ENCODE data around the gene TBX2.
"Not testable (repeated sequence)": the region's sequence is repeated elsewhere in the genome, so short reads cannot be mapped to it uniquely, and the experiment has no call there.

The TBX2 gene

DNA sequence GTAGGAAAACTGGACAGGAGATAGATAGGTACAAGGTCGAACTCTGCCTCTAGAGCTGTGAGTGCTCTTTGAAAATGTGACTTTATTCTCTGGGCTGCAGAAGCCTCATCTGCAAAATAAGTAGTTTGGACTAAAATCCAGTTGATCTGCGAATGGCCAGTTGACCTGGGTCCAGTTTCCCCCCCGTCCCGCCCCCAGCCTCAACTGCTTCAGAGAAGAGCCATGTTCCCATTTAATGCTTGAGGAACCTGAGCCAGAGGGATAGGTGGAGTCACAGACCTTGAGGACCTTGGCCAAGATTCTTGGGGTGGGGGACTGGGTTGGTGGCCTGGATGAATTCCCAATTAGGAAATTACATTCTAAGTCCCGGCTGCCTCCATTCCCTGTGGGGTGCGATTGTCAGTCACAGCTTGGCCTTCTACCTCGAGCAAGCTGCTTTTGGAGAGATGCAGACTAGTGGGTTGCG is 14.1 kb downstream of the TBX2 start:
- no peak for DNase-seq (ENCODE audit: low spot score)

DNA sequence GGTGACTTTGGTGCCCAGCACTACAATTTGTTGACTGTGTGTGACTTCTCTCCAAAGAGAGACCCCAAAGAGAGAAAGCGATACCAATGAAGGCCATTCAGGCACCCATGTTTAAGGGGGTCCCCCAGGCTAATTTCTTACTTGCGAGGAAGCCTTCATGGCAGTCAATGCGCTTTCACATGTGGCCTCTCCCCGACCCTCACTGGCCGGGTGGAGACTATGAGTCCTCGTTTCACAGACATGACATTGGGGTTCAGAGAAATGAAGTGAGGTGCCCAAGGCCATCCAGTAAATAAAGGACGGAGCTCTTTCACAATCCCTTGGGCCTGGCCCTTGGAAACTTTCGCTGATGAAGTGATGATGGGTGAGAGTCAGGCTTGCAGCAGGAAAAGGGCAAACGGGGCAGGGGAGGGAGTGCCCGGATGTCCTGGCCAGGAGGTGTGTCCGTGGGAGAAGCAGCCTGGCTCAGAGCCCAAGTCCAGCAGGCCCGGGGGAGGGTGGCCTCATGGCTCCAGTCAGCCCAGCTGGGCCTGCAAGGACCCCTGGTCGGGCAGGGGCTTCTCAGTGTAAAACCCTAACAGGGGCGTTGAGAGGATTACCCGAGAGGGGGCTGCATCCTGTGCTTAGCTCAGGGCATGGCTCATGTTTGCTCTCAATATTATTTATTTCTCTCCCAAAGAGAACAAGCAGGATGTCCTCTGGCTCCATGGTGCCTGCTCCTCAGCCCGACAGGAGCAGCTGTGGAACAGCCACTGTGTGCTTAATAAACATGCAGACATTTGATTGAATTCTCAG is 14.7 kb downstream of the TBX2 start:
- DNase-seq (ENCODE audit: low spot score), result no peak

DNA sequence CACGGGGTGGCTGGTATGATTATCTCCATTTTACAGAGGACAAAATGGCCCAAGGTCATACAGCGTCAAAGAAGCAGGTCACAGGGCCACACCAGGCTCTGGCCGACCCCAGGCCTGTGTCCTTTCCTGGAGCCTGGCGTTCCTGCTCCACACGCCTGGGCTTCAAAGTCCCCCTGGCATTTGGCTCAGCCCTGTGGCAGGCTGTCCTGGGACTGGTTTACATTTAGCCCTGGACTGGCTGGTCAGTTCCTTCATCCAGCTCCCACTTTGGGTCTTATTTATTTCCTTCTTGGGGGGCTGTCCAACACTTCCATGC is 15.3 kb downstream of the TBX2 start:
- no peak for DNase-seq (ENCODE audit: low spot score)

DNA sequence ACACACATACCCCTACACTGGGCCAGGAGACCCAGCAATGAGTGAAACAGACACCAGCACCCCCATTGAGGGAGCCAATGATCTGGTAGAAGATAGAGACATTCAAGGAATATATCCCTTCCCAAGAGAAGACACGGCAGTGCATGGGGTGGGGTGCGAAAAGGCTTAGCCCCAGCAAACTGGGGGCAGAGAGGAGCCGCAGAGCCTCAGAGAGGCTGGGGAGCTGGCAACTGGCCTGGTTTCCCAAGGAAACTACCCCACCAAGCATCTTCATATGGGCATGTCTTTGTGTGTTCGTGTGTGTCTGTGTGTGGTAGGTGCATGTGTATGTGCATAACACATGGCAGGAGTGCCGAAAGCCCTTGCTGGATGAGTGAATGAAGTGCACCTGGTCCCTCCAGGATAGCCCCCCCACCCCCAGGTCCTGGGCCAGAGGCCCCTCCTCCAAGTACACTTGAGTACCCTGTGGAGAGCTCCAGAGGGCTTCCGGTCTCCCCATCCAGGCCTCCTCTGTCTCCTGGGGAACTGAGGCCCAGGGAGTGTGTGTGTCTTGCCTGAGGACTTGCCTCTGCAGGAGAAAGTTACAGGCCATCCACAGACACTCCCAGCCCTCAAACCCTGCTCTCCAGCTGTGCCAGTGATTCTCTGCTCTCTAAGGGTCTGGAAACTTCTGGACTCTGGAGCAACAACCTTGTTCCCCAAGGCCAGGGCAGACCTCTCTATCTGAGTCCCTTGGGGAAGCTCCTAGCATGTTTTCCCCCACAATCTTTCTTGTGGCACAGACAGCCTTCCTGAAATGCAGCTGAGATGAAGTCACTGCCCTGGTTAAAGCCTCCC is 15.9 kb downstream of the TBX2 start:
- DNase-seq (ENCODE audit: low spot score), result no peak

DNA sequence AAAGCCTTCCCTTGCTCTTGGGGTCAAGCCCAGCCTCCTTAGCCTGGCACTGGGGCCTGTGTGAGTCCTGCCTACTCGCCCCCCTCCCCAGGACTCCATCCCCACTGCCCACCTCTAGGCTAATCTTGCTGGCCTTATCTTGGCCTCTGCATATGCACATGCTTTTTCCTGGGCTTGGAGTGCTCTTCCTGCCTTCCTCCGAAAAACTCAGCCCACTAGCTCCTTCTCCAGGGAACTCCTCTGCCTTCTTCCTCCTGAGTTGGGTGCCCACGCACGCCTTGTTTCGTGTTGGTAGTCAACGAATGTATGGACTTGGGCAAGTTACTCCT is 16.5 kb downstream of the TBX2 start:
- DNase-seq (ENCODE audit: low spot score), result no peak

DNA sequence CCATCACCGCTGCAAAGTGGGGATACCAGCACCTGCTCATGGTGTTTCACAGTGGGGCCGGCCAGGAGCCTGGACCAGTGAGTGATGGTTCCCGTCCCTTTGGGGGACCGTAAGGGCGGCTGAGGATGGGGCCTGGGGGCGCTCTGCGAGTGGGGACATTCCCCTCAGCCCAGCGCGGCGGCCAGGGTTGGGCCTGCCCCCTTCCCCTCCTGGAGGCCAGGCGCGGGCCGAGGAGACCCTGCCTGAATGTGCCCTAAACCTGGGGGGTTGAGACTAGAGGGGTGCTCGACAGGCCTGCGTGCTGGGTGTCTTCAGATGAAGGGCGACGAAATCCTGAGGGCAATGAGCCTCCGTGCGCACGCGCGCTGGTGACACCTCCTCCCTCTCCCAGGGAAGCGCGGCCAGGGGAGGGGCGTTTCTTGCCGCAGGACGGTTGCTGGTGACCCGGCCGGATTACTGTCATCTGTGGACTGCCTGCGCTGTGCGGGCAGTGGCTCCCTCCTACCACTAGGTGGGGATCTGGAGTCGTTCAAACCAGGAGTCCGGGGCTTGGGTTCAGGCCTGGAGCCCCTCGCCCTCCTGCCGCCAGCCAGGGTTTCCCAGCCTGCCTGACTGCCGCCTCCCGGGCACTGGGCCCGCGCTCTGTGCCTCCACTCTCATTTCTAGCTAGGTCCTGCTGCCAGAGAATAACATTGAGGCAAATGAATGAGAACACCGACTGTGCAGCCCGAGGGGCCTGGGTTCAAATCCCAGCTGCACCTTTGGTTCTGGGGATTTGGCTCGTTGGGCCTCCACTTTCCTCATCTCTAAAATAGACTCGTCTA is 17.1 kb downstream of the TBX2 start:
- DNase-seq (ENCODE audit: low spot score), result peak; percentile 57

DNA sequence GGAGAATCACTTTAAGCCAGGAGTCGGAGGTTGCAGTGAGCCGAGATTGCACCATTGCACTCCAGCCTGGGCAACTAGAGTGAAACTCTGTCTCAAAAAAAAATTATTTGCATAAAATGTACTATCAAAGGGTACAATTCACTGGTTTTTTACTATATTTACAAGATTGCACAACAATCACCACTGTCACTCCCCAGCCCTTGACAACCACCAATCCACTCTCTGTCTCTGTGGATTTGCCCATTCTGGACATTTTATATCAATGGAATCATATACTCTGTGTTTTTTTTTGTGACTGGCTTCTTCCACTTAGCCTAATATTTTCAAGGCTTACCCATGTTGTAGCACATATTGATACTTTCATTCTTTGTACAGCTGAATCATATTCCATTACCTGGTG is 18.8 kb downstream of the TBX2 start:
- DNase-seq (ENCODE audit: low spot score), result no peak

DNA sequence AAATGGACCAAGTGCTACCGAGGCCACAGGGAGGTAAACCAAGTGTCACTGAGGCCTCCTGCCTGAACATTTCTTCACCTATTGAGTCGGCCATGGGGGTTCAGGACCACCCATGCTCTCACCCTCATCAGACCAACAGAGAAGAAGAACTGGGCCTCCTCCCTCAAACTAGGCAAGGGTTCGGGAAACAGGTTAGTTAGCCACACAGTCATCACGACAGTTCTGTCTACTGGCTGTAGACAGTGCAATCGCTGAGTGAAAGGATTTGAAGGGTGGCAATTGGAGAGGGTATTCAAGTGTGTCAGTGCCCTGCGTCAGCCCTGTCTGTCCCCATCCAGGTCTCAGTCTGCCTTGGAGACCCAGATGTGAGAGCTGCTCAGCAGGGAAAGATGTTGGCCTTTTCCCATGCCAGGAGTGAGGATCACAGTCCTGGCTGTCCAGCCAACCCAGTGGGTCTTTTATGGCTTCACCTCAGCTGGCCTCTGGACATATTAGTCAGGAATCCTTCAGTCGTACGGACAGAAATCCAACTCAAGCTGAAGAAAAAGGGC is 19.9 kb downstream of the TBX2 start:
- no peak for DNase-seq (ENCODE audit: low spot score)

DNA sequence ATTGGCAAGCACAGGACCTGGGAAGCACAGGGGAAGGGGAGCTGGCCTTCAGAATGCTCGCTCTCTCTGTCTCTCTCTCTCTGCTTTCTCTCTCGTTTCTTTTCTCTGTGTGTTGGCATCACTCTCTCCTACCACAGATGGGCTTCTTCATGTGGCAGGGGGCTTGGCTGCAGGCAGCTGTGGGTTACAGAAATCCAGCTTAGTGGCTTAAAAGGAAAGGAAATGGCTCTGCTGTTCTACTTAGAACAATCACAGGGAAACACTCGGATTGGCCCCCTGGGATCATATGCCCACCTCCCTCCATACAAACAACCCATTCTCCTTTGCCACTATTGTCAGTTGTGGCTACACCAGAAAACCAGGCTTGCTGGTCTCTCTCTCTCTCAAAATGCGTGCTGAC is 20.4 kb downstream of the TBX2 start:
- no peak for DNase-seq (ENCODE audit: low spot score)

DNA sequence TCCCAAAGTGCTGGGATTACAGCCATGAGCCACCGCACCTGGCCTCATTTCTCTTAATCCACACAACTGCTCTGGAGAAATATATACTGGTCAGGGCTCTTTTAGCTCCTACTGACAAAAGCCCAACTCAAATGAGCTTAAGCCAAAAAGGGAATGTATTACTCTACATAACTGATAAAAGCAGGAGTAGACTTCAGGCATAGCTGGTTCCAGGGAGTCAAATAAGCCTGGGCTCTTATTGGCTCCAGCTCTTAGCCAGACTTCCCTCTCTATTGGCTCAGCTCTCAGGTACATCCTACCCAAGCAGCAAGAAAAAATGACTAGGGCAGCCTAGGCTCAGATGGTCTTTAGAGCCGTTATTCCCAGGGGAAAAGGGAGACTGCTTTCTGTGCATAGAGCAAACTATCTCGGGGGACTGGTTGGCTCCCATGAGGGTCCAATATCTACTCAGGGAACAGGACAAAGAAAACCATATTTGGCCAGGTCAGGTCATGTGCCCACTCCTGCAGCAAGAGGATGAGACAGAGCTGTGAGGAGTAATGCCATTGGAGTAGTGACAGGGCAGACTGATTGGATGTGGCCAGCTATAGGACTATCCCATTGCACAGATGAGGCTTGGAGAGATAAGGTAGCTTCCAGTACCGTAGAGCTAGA is 21.2 kb downstream of the TBX2 start:
- DNase-seq (ENCODE audit: low spot score), result no peak

DNA sequence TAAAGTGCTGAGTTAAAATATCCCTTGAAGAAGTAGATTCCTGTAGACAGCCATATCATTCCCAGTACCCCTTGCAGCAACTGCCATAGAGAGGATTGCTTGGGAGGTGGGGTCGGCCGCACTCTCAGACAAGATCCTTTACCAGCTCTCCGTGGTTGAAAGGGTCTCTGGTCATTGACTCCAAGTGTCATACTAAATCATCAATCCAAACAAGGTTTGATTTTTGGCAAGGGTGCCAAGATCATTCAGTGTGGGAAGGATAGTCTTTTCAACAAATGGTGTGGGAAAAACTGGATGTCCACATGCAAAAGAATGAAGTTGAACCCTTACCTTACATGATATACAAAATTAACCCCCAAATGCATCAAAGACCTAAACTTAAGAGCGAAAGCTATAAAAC is 21.8 kb downstream of the TBX2 start:
- no peak for DNase-seq (ENCODE audit: low spot score)

DNA sequence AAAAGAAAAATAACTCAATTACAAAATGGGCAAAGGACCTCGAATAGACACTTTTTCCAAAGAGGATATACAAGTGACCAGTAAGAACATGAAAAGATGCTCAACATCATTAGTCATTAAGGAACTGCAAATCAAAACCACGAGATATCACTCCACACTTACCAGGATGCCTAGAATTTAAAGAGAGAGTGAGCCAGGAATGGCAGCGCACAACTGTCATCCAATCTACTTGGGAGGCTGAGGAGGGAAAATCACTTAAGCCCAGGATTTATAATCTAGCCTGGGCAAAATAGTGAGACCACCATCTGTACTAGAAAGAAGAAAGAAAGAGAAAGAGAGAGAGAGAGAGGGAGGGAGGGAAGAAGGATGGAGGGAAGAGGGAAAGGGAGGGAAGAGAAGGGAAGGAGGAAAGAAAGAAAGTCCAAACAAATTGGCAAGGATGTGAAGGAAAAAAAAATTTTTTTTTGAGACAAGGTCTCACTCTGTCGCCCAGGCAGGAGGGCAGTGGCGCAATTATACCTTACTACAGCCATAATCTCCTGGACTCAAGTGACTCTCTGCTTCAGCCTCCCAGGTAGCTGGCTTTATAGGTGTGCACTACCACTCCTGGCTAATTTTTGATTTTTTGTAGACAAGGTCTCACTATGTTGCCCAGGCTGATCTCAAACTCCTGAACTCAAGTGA is 22.6 kb downstream of the TBX2 start:
- DNase-seq (ENCODE audit: low spot score), result no peak

DNA sequence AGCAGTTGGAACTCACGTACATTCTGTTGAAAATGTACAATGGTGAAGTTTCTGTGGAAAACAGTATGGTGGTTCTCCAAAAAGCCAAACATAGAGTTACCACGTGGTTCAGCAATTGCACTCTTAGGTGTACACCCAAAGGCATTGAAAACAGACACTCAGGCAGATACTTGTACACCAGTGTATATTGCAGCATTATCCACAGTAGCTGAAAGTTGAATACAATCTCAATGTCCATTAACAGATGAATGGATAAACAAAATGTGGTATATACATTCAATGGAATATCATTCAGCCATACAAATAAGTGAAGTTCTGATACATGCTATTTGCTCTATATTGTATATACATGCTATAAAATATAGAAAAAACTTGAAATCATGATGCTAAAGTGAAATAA is 23.2 kb downstream of the TBX2 start:
- no peak for DNase-seq (ENCODE audit: low spot score)

DNA sequence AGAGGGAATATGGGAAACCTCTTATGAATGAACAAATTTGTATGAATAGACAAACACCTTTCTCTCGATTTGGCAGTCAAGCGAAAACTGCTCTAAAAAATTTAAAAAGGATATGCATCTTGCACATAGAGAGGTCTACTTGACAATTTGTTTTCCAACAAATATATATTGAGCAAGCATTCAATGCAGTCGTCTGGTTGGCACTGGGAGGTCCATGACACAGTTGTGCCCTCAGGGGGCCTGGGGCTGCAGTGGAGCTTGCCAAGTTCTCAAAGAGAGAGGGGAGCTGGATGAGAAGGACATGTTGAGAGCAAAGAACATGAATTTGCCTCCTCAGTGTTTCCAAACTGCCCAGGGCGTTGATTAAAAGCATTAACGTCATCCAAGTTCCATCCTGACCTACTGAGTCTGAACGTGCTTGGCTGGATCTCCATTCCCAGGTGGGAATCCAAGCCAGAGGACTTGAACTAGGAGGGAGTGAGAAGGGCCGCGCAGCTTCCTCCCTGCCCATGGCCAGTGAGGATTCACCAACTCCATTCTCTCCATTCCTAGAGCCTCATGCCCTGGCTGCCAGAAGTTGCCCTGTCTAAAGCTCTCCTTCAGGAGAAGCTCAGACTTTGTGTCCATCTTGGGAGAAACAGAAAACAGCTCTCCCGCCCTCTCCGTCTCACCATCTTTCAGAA is 24.5 kb downstream of the TBX2 start:
- DNase-seq (ENCODE audit: low spot score), result no peak

DNA sequence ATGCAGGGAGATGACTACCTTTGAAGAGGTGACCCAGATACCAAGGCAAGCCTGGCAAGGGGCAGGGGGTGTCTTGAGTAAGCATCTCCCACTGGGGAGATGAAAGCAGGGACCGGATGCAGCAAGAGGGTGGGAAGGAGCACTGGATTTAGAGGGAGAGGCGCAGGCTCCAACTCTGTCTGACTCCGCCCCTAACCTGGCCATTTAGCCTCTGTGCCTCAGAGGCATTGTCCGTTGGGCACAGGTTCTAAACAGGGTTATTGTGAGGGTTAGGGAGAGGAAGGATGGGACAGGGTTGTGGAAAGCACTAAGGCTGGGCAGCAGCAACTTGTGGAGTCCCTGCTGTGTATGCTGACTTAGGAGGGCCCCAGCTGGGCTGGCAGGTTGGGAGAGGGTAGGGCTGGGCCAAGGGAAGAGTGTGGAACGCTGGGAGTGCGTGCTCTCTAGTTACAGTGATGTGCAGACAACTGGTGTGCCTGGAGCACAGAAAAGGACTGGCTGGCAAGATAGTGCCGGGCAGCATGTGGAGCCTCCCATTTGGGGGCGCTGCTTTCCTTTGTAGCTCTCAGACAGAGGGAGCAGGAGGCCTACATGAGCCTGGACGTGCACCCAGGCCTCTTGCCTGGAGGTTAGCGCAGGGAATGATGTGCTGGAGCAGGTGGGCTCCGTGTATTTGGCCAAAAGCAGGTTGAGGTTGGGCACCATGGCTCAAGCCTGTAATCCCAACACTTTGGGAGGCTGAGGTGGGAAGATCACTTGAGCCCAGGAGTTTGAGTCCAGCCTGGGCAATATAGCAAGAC is 26.2 kb downstream of the TBX2 start:
- no peak for DNase-seq (ENCODE audit: low spot score)

DNA sequence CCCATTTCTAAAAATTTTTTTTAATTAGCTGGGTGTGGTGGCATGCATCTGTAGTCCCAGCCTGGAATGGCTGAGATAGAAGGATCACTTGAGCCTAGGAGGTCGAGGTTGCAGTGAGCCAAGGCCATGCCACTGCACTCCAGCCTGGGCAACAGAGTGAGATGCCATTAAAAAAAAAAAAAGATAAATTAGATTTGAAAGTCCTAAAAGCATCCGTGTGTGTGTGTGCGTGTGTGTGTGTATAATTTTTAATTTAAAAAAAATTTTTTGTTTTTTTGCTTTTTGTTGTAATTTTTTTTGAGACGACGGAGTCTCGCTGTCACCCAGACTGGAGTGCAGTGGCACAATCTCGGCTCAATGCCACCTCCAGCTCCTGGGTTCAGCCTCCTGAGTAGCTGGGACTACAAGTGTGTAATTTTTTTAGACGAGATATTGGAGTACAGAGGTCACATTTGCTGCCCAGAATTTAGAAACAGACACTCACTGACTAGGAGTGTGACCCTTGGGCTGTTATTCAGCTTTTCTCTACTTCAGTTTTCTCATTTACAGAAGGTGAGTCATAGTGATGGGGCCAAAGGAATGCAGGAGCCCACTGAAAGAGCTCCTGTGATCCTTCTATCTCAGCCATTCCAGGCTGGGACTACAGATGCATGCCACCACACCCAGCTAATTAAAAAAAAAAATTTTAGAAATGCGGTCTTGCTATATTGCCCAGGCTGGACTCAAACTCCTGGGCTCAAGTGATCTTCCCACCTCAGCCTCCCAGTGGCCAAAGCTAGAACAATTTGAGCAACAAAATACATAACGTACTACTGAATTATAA is 27.1 kb downstream of the TBX2 start:
- DNase-seq (ENCODE audit: low spot score), result no peak

DNA sequence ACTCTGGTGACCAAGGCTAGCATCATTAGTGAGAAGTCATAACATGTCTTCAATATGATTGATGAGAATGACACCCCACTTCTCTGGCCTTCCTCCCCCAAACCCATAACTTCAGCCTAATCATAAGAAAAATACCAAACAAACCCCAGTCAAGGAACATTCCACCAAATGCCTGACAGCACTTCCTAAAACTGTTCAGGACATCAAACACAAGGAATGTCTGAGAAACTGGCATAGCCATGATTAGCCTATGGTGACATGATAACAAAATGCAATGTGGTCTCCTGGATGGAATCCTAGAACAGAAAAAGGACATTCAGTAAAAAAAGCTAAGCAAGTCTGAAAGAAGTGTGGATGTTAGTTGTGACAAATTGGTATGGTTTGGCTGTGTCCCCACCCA is 27.9 kb downstream of the TBX2 start:
- DNase-seq (ENCODE audit: low spot score), result no peak

DNA sequence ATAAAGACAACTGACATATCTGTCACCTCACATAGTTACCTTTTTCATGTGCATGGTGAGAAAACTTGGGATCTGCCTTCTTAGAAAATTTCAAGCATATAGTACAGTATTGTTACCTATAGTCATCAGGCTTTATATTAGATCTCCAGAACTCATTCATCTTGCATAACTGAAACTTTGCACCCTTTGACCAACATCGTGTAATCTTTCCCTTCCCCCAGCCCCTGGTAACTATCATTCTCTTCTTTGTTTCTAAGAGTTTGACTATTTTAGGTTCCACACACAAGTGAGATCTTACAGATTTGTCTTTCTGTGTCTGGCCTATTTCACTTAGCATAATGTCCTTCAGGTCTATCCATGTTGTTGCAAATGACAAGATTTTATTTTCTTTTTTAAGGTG is 29.6 kb downstream of the TBX2 start:
- no peak for DNase-seq (ENCODE audit: low spot score)

DNA sequence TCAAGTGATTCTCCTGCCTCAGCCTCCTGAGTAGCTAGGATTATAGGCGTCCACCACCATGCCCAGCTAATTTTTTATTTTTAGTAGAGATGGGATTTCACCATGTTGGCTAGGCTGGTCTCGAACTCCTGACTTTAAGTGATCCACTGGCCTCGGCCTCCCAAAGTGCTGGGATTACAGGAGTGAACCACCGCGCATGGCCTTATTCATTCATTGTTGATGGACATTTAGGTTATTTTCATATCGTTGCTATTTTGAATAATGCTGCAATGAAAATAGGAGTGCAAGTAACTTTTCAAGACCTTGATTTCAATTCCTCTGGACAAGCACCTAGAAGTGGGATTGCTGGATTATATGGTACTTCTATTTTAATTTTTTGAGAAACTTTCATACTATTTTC is 30.2 kb downstream of the TBX2 start:
- DNase-seq (ENCODE audit: low spot score), result not testable (repeated sequence)

All from putamen (tissue), 1 donor.